ENCODE measurements around the gene CALR3. TPM values are rescaled to one million over a fixed set of nuclear protein-coding genes. Genes with fewer than 3 reads are reported as not detected.

The CALR3 gene
- total RNA-seq, 4 donors from 2014 or later = not detected

GRCh38 chr19:16444269-16444600 lies 51.7 kb downstream of the CALR3 start:
- H3K36me3 ChIP-seq = no peaks in the 10 kb centered on the region
- peaks cover 5 to 12% of the 10 kb centered on the region in 2 donors for H3K4me1 ChIP-seq
- intact Hi-C loops (cut with DNase I; ENCODE audit: low total_unique reads) = no loop called here
- no peak overlapping the region for H3K27ac ChIP-seq
- no peak for TF ChIP-seq POLR2A (IDR thresholded peaks at IDR 0.05)
- TF ChIP-seq CTCF (IDR thresholded peaks at IDR 0.05) = no peak
- no peaks in the 10 kb centered on the region for H3K27me3 ChIP-seq
- no peaks in the 10 kb centered on the region for H3K9me3 ChIP-seq
- H3K4me3 ChIP-seq = no peak overlapping the region
- no peak for DNase-seq

- peak overlapping the region; percentile 44 to 56 for H3K27ac ChIP-seq
- no peak overlapping the region for H3K4me3 ChIP-seq
- DNase-seq = peak; percentile 42 to 51
- no peaks in the 10 kb centered on the region for H3K27me3 ChIP-seq
- H3K4me1 ChIP-seq = peaks cover 5 to 12% of the 10 kb centered on the region in 2 donors
- intact Hi-C loops (cut with DNase I; ENCODE audit: low total_unique reads) = no loop called here
- H3K36me3 ChIP-seq = no peaks in the 10 kb centered on the region
- TF ChIP-seq CTCF (IDR thresholded peaks at IDR 0.05) (no peak), POLR2A (IDR thresholded peaks at IDR 0.05) (no peak)
- no peaks in the 10 kb centered on the region for H3K9me3 ChIP-seq
These were observed 53.3 kb downstream of the CALR3 start for GRCh38 chr19:16442386-16443276.

GRCh38 chr19:16441661-16442162 lies 54.3 kb downstream of the CALR3 start:
- intact Hi-C loops (cut with DNase I; ENCODE audit: low total_unique reads) = no loop called here
- peak overlapping the region; percentile 44 to 56 for H3K27ac ChIP-seq
- peaks cover 5 to 8% of the 10 kb centered on the region in 2 donors for H3K4me1 ChIP-seq

GRCh38 chr19:16436780-16437332 lies 59.1 kb downstream of the CALR3 start:
- Histone ChIP-seq H3K27me3 (no peaks in the 10 kb centered on the region), H3K4me3 (no peak overlapping the region), H3K36me3 (no peaks in the 10 kb centered on the region), H3K9me3 (no peaks in the 10 kb centered on the region), H3K4me1 (peaks cover 0 to 3% of the 10 kb centered on the region in 2 donors), H3K27ac (peak overlapping the region; percentile 14 to 77)
- no peak for DNase-seq
- no peak for TF ChIP-seq CTCF (IDR thresholded peaks at IDR 0.05)
- TF ChIP-seq POLR2A (IDR thresholded peaks at IDR 0.05) = no peak
- intact Hi-C loops (cut with DNase I; ENCODE audit: low total_unique reads) = no loop called here

More at GRCh38 chr19:16441661-16442162, 54.3 kb downstream of the CALR3 start:
- Histone ChIP-seq H3K9me3 (no peaks in the 10 kb centered on the region), H3K27me3 (no peaks in the 10 kb centered on the region), H3K4me3 (no peak overlapping the region), H3K36me3 (no peaks in the 10 kb centered on the region)
- no peak for DNase-seq
- no peak for TF ChIP-seq CTCF (IDR thresholded peaks at IDR 0.05)
- TF ChIP-seq POLR2A (IDR thresholded peaks at IDR 0.05) = no peak
